ENCODE measurements around the gene SPTBN4. TPM values are rescaled to one million over a fixed set of nuclear protein-coding genes. Genes with fewer than 3 reads are reported as not detected.

SPTBN4 gene
- total RNA-seq, 4 donors from 2014 or later = 0.30 to 1.2 (median 0.71) TPM

DNA sequence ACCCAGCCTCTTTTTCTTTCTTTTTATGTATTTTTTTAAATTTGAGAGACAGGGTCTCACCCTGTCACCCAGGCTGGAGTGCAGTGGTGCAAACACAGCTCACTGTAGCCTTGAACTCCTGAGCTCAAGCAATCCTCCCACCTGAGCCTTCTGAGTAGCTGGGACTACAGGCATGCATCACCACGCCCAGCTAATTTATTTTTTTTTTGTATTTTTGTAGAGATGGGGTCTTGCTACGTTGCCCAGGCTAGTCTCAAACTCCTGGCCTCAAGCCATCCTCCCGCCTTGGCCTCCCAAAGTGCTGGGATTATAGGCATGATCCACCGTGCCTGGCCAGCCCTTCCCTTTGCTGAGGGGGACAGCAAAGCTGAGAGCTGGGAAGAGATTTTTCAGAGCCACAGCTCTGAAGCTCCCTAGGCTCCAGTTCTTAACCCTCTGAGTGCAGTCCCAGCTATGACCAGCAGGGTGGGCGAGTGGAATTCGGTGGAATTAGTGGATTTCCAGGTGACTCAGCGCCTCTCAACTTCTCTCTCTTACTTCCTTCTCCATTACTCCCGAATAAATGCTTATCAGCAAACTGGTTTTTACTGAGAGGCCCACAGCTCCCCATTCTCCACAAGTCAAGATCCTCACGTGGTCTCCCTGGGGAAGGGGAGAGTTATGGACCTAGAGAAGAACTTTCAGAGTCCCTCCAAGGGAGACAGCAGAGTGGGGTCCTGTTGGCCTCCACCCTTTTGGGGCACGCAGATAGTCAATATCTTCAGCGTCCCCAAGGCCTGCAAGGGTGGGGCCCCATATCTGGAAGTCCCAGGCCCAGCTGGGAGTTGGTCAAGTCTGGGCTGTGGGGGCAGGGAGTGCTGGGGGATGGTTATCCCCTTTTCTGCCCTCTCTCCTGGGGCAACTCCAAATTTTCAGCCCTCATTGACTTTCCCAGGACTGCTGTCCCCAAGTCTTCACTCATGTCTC is 2.5 kb upstream of the SPTBN4 start:
- Histone ChIP-seq H3K27ac (peak overlapping the region; percentile 97), H3K4me1 (peaks cover 42% of the 10 kb centered on the region), H3K36me3 (no peaks in the 10 kb centered on the region), H3K27me3 (no peaks in the 10 kb centered on the region), H3K9me3 (no peaks in the 10 kb centered on the region), H3K4me3 (peak overlapping the region; percentile 76)
- peak; percentile 88 to 91 for DNase-seq (ENCODE audit: low spot score in 2 of 2)
- 16% methylated on average over 9 of the region's 11 CpGs for WGBS
- TF ChIP-seq POLR2A (IDR thresholded peaks at IDR 0.05) (no peak), POLR2AphosphoS5 (IDR thresholded peaks at IDR 0.05) (peak in 1 of 3 donors; percentile 70), CTCF (IDR thresholded peaks at IDR 0.05) (peak; percentile 78 to 91), EP300 (IDR thresholded peaks at IDR 0.05) (no peak)

DNA sequence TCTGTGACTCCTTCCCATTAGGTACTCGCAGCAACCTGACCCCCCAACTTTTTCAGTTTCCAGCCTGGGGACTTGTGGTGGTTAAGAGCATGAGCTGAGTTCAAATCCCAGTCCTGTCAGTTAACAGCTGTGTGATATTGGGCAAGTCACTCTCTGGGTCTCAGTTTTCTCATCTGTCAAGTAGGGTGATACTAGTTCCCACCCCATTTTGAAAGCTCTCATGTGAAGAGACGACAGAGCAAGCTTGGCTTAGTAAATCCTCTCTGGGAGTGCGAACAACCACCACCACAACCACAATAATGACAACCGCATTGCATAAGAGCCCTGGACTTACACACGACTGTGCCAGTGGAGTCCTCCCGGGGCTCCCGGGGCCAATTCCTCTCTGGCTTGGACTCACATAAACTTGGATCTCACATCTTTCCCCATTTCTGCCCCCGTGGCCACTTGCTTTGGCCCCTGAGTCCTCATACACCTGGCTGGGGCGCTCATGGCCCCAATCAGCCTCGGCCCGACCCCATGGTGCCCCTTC is 1.7 kb upstream of the SPTBN4 start:
- H3K4me1 ChIP-seq = peaks cover 42% of the 10 kb centered on the region
- H3K36me3 ChIP-seq = no peaks in the 10 kb centered on the region
- H3K27ac ChIP-seq = peak overlapping the region; percentile 97
- no peaks in the 10 kb centered on the region for H3K9me3 ChIP-seq
- no peaks in the 10 kb centered on the region for H3K27me3 ChIP-seq
- WGBS = 12% methylated on average over 9 of the region's 11 CpGs
- TF ChIP-seq POLR2A (IDR thresholded peaks at IDR 0.05) (no peak), POLR2AphosphoS5 (IDR thresholded peaks at IDR 0.05) (no peak)
- H3K4me3 ChIP-seq = peak overlapping the region; percentile 76
- no peak for DNase-seq (ENCODE audit: low spot score in 2 of 2)

- Histone ChIP-seq H3K4me1 (peaks cover 42% of the 10 kb centered on the region), H3K4me3 (peak within 1 kb of the TSS; percentile 76), H3K27me3 (no peaks in the 10 kb centered on the region), H3K36me3 (no peaks in the 10 kb centered on the region), H3K9me3 (no peaks in the 10 kb centered on the region), H3K27ac (peak within 1 kb of the TSS; percentile 97)
- no peak for TF ChIP-seq EP300 (IDR thresholded peaks at IDR 0.05)
- TF ChIP-seq POLR2A (IDR thresholded peaks at IDR 0.05) = peak in 1 of 2 donors; percentile 92
- peak in 2 of 3 donors; percentile 61 to 65 for TF ChIP-seq POLR2AphosphoS5 (IDR thresholded peaks at IDR 0.05)
- TF ChIP-seq CTCF (IDR thresholded peaks at IDR 0.05) = no peak
- peak; percentile 99 to 100 for DNase-seq (ENCODE audit: low spot score in 2 of 2)
- 0% methylated on average over 12 of the region's 54 CpGs for WGBS
These were observed 1.1 kb upstream of the SPTBN4 start, which contains the start of gene BLVRB for GRCh38 chr19:40465557-40466218. TSS of gene BLVRB (minus strand) at chr19:40465745. CDS start at chr19:40465688, 57 bp downstream.

DNA sequence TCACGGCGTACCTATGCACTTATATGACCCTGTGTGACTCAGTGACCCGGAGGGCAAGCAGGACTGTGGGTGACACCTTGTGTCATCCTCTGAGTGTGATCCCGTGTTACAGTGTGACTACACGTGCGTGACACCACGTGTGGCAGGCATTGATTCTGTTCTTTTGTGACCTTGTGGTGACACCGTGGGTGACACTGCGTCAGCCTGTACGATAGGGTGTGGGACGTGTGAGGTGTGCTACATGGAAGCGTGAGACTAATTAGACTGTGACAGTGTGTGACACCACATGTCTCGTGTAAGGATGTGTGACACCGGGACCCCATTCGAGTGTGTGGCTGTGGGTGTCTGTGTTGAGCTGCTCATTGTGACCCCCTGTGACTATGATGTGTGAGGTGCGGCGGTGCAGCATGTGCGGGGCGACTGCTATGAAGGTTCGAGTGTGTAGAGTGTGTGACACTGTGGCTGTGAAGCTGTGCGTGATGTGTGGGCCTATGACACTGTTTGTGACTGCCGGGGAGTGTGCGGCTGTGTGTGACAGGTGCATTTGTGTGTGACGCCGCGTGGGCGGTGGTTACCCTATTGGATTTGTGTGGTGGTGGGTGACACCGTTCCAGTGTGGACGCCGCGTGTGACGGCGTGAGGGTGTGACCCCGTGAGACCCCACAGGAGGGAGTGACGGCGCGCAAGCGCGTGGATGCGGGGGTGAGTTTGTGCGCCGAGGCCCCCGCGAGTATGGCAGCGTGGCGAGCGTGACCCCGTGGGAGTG is 399 bp upstream of the SPTBN4 start:
- Histone ChIP-seq H3K27ac (peak overlapping the region; percentile 97), H3K27me3 (no peaks in the 10 kb centered on the region), H3K4me1 (peaks cover 42% of the 10 kb centered on the region), H3K9me3 (no peaks in the 10 kb centered on the region), H3K36me3 (no peaks in the 10 kb centered on the region), H3K4me3 (peak overlapping the region; percentile 76)
- DNase-seq (ENCODE audit: low spot score in 2 of 2) = peak; percentile 76 to 85
- WGBS = 13% methylated on average over 19 of the region's 48 CpGs
- no peak for TF ChIP-seq POLR2A (IDR thresholded peaks at IDR 0.05)
- peak; percentile 6 to 67 (median 60) for TF ChIP-seq POLR2AphosphoS5 (IDR thresholded peaks at IDR 0.05)
- TF ChIP-seq CTCF (IDR thresholded peaks at IDR 0.05) = no peak

- 94% methylated on average over 6 of the region's 6 CpGs for WGBS
- TF ChIP-seq EP300 (IDR thresholded peaks at IDR 0.05) (no peak), CTCF (IDR thresholded peaks at IDR 0.05) (no peak), POLR2A (IDR thresholded peaks at IDR 0.05) (no peak), POLR2AphosphoS5 (IDR thresholded peaks at IDR 0.05) (no peak)
- no peaks in the 10 kb centered on the region for H3K9me3 ChIP-seq
These were observed 2.2 kb downstream of the SPTBN4 start for GRCh38 chr19:40469011-40469410.

More at GRCh38 chr19:40469011-40469410, 2.2 kb downstream of the SPTBN4 start:
- H3K27me3 ChIP-seq = no peaks in the 10 kb centered on the region
- H3K4me3 ChIP-seq = no peak overlapping the region
- no peaks in the 10 kb centered on the region for H3K36me3 ChIP-seq
- peaks cover 31% of the 10 kb centered on the region for H3K4me1 ChIP-seq
- no peak for DNase-seq (ENCODE audit: low spot score in 2 of 2)
- no peak overlapping the region for H3K27ac ChIP-seq
